ENCODE measurements around the gene MEF2A.

DNA sequence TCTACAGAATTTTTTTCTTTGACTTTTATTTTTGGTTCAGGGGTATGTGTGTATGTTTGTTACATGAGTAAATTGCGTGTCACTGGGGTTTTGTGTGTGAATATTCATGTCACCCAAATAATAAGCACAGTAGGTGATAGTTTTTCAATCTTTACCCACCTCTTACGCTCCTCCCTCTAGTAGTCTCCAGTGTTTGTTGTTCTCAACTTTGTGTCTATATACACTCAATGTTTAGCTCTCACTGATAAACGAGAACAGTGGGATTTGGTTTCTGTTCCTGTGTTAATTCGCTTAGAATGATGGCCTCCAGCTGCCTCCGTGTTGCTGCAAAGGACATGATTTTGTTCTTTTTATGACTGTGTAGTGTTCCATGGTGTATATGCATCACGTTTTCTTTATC, 54.4 kb downstream of the MEF2A start:
- TF ChIP-seq POLR2A (IDR thresholded peaks at IDR 0.05; ENCODE audit: low read depth, low read length) (no peak), POLR2AphosphoS5 (IDR thresholded peaks at IDR 0.05; ENCODE audit: low read depth, low read length) (no peak), TAF1 (IDR thresholded peaks at IDR 0.05; ENCODE audit: borderline replicate concordance, low read depth, low read length) (no peak)
